Endothelial cell (in vitro differentiated cells): ENCODE data around the gene PEX10. TPM values are rescaled to one million over a fixed set of nuclear protein-coding genes. Genes with fewer than 3 reads are reported as not detected.

Experiments
- DNase-seq: peaks from one replicate; pipeline ENCODE4 v3.0.0; 2021; ENCODE audit warnings: low spot score
- H3K27ac Mint-ChIP-seq: one replicate; pipeline ENCODE4 v1.8.0; 2021; ENCODE audit warnings: mixed read lengths, inconsistent platforms; ENCODE audit not compliant: unreplicated experiment
- H3K27me3 Mint-ChIP-seq: one replicate; pipeline ENCODE4 v1.8.0; 2021; ENCODE audit warnings: mild to moderate bottlenecking, moderate library complexity, mixed read lengths, inconsistent platforms; ENCODE audit not compliant: unreplicated experiment
- H3K36me3 Mint-ChIP-seq: one replicate; pipeline ENCODE4 v1.8.0; 2021; ENCODE audit warnings: mild to moderate bottlenecking, low read depth, mixed read lengths, inconsistent platforms; ENCODE audit not compliant: unreplicated experiment
- H3K4me1 Mint-ChIP-seq: one replicate; pipeline ENCODE4 v1.8.0; 2021; ENCODE audit warnings: mild to moderate bottlenecking, mixed read lengths, inconsistent platforms; ENCODE audit not compliant: unreplicated experiment
- H3K4me3 Mint-ChIP-seq: one replicate; pipeline ENCODE4 v1.8.0; 2021; ENCODE audit warnings: mild to moderate bottlenecking, mixed read lengths, inconsistent platforms; ENCODE audit not compliant: unreplicated experiment
- H3K9me3 Mint-ChIP-seq: one replicate; pipeline ENCODE4 v1.8.0; 2021; ENCODE audit warnings: mixed read lengths, inconsistent platforms; ENCODE audit not compliant: unreplicated experiment
- total RNA-seq: library from RNA; stranded (reverse); fragmentation: NEBNext Ultra II Directional; extraction: Animal tissue kit (Norgen Biotek cat#: 25700); gene quantifications from one replicate; pipeline ENCODE4 v1.2.1, GENCODE V29; 2021; ENCODE audit not compliant: unreplicated experiment
- TF ChIP-seq, protein P1 (sequence below): fragments of 200-600 bp; sonication (generic); IDR thresholded peaks from one replicate; pipeline ENCODE4 v1.5.0; 2021; ENCODE audit warnings: antibody characterized with exemption; ENCODE audit not compliant: unreplicated experiment

Gene PEX10
- total RNA-seq, 1 donor from 2014 or later = 25.4 TPM

DNA sequence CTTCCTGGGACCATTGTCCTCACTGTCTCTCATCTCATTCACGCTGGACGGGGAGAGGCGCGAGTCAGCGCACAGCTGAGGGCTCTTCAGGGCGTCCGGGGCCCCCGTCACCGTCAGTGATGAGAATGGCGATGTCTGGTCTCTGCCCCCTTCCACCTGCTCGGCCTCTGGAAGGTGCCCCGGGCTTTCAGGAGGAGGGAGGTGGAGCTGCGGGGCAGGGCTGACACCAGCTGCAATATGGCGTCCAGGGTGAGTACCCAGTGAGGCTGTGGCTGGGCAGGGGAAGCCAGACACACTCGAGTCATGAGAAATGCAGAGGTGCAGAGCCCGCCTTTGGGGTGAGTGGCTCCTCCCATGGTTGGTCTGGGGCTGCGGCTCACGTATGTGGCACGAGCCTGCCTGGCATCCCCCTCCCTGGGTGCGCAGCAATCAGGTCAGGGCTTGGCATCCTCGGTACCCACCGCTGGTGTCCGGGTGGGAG, 36.1 kb downstream of the PEX10 start:
- Mint-ChIP-seq H3K4me3 (no peak overlapping the region), H3K36me3 (no peaks in the 10 kb centered on the region), H3K27ac (no peak overlapping the region), H3K27me3 (peaks cover 2% of the 10 kb centered on the region), H3K4me1 (no peaks in the 10 kb centered on the region), H3K9me3 (no peaks in the 10 kb centered on the region)
- DNase-seq = no peak
- TF ChIP-seq, protein P1, sequence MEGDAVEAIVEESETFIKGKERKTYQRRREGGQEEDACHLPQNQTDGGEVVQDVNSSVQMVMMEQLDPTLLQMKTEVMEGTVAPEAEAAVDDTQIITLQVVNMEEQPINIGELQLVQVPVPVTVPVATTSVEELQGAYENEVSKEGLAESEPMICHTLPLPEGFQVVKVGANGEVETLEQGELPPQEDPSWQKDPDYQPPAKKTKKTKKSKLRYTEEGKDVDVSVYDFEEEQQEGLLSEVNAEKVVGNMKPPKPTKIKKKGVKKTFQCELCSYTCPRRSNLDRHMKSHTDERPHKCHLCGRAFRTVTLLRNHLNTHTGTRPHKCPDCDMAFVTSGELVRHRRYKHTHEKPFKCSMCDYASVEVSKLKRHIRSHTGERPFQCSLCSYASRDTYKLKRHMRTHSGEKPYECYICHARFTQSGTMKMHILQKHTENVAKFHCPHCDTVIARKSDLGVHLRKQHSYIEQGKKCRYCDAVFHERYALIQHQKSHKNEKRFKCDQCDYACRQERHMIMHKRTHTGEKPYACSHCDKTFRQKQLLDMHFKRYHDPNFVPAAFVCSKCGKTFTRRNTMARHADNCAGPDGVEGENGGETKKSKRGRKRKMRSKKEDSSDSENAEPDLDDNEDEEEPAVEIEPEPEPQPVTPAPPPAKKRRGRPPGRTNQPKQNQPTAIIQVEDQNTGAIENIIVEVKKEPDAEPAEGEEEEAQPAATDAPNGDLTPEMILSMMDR = no peak

DNA sequence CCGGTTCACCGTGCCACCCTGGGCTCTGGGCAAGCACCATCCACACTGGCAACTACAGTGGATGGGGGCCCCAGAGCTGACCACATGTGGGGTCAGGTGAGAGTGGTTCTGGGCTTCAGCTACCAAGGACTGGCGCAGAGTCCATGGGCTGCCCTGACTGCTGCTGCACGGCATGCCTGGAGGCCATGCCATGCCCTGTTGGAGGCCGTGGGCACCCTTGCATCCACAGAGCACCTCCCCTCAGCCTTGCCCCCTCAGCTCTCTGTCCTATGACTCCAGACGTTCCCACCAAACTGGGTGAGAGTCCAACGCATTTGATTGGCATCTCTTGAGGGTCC, 36.5 kb downstream of the PEX10 start:
- no peak for DNase-seq
- Mint-ChIP-seq H3K9me3 (no peaks in the 10 kb centered on the region), H3K4me1 (no peaks in the 10 kb centered on the region), H3K4me3 (no peak overlapping the region), H3K27me3 (peaks cover 2% of the 10 kb centered on the region), H3K27ac (no peak overlapping the region), H3K36me3 (no peaks in the 10 kb centered on the region)
- TF ChIP-seq, protein P1 = no peak

DNA sequence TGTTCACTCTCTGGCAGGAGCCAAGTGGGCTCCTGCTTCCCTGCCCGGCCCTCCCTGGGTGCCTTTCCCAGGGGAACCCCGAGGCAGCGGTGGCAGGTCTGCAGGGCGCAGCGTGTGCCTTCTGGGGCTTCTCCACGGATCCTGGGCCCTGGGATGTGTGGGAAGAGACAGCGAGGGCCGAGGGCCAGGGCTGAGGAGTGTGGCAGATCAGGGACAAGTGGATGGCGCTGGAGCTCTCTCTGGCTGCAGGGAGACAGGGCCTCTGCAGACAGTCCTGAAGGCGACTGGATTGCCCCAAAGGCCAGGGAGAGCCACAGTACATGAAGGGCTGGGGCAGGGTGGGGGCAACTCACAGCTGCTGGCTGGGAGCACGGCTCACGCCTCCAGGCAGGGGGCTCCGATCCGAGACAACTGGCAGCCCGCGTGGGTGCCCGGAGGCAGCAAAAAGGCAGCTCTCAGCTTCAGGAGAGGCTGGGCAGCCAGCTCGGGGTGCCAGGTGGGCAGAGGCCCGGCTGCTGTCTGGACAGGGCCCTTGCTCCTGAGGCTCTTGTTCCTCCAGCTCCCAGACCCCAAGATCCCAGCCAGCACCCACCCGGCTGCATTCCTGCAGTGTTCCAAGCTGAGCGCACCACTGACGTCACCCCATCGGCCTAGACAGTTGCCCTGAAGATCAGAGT, 37.0 kb downstream of the PEX10 start:
- no peaks in the 10 kb centered on the region for H3K36me3 Mint-ChIP-seq
- H3K27ac Mint-ChIP-seq = no peak overlapping the region
- no peaks in the 10 kb centered on the region for H3K4me1 Mint-ChIP-seq
- H3K27me3 Mint-ChIP-seq = peaks cover 2% of the 10 kb centered on the region
- TF ChIP-seq, protein P1 = no peak
- DNase-seq = no peak
- no peaks in the 10 kb centered on the region for H3K9me3 Mint-ChIP-seq
- no peak overlapping the region for H3K4me3 Mint-ChIP-seq

DNA sequence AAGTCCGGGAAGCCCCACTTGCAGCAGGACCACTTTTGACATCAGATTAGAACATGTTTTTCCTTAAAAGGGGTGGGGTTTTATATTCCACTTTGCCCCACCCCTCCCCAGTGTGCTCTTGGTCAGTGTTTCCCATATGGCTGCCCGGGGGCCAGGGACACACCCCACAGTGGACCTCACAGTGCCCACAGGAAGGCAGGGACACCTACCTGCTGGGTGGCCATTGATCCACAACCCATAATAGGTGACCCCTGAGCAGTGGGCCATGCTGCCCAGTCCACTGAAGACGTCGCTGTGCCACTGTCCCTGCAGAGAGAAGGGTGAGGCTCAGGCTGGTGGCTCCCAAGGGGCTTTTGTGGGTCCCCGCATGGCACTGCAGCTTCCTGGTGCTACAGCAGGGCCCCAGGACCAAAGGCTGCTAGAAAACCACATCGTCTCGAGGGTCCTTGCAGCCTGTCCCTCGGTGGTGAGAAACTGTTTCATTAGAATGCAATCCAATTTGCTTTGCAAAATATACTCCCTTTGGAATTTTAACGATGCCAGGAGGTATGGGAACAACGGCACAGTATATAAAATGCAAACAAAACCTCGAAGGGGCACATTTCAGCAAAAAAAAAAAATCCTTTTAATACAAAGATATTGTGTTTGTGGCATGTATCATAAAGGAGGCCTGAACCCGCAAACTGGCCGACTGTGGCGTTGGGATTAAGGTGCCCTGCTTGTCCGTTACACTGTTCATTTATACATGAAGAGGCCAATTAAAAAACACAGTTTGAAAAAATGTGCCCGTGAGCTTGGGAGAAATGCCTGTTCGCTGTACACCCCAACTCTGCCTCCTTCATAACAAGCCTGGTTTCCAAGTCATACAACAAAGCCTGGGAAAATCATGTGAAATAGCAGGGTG, 37.9 kb downstream of the PEX10 start:
- H3K9me3 Mint-ChIP-seq = no peaks in the 10 kb centered on the region
- H3K4me1 Mint-ChIP-seq = no peaks in the 10 kb centered on the region
- TF ChIP-seq, protein P1 = no peak
- H3K27ac Mint-ChIP-seq = no peak overlapping the region
- H3K4me3 Mint-ChIP-seq = no peak overlapping the region
- H3K27me3 Mint-ChIP-seq = peaks cover 2% of the 10 kb centered on the region
- no peaks in the 10 kb centered on the region for H3K36me3 Mint-ChIP-seq
- no peak for DNase-seq
